Activated CD8-positive, alpha-beta memory T cell treated with anti-CD3 and anti-CD28 coated beads for 4 hours (primary cell): ENCODE data around the gene TMPRSS13.
A peak's percentile ranks its signal among the peaks of the same experiment; 100 is the strongest.

Source experiments
- DNase-seq, 2 donors: peaks; one replicate each; pipeline ENCODE4 v3.0.0-alpha.2; 2020; ENCODE audit warnings: low read depth in 2 of 2

Gene TMPRSS13

DNA sequence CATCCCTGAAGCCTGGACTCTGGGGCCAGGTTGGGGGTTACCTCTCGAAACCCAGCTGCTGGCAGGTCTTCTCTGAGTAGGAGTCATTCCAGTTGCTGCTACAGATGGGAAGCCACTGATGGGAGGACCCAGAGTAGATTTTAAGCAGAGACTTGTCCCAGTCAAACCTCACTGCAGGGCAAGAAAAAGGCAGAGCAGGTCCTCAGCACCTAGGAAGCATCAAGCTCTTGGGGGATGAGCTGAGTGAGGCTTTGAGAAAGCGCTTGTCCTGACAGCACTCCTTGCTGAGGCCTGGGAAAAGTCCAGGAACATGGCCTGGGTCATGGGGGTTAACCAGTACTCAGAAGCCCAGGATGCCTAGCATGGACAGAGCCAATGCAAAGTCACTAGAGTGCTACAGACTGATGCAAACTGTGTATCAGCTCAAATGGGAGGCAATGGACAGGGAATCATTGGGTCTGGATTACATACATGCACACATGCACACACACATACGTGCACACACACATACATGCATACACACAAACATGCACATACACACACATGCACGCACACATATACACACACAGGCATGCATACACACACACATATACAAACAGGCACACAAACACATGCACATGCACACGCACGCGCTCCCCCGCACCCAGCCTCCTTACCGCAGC is 15.3 kb downstream of the TMPRSS13 start:
- no peak for DNase-seq

DNA sequence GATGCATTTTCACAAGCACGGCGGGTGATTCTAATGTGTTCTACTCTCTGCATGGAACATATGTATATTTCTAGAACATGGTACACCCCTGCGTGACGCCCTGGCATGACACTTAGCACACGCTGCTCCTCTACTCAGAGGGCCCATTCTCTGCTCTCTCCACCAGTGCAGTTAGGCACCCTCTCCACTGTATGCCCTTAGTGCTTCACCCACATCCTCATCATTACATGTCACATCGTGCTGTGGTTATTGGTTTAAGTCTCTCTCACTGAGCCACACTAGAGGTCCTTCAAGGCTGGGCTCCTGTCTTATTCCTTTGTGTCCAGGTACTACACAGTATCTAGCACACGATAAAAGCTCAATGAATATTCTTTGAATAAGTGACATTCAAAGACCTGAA is 16.7 kb downstream of the TMPRSS13 start:
- no peak for DNase-seq

- DNase-seq: no peak
These were observed 17.5 kb downstream of the TMPRSS13 start for GRCh38 chr11:117911694-117912093.

DNA sequence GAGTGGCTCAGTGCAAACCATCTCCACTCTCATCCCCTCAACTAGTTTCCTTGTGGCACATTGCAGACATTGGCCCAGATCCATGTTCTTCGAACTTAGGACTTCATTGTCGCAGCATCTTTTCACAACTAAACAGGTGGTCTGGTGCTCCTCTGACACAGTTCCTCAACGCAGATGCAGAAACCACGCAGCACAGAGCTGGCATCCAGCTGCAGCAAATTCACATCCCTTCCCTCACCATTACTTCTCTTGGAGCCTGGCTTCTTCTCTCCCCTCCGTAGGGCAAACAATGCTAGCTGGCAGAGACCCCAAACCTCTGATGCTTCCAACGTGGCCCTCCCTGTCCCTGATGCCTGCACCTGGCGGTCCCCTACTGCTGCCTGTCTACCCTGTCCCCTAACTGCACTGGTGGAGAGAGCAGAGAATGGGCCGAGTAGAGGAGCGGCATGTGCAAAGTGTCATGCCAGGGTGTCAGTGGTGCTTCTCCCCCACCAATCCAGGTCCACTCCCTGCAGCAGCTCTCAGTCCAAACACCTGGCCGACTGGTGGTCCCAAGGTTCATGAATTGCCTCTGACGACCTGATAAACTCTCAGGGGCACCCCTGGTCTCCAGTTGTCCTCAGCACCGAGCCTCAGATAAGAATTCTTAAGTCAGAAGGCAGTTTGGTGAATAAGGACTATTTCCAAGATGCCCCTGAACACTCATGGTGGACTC is 18.1 kb downstream of the TMPRSS13 start:
- DNase-seq: no peak

- no peak for DNase-seq
These were observed 18.7 kb downstream of the TMPRSS13 start for GRCh38 chr11:117910525-117910924.

DNA sequence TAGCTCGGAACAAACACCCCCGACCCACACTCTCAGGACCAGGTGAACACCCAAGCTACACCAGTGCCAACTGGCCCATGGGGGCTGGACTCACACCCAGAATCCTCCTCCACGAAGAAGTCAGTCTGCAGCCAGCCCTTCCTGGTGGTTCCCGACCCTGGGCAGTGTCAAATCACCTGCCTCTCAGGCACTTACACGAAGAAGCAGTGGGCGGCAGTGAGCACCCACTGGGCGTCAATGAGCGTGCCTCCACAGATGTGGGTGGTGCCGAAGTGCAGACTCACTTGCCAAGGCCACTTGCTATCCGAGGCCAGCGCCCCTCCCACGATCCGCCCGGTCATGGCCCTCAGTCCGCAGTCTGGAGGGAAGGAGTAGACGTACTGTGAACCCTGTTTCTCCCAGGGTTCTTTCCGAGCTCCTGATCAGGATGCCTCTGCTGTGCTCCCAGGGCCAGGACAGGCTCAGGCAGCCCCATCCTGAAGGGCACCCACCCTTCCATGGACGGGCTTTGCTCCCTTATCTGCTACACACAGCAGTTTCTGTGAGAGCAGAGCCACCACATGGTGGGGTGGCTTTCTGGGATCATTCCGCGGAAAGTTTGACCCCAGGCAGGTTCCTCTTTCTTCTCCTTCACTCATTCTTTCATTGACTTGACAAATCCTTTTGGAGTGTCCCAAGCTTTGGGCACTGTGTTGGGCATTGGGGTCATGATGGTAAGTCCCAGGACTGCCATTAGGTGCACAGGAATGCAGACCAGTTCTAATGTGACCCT is 19.4 kb downstream of the TMPRSS13 start:
- no peak for DNase-seq

- DNase-seq: no peak
These were observed 20.1 kb downstream of the TMPRSS13 start for GRCh38 chr11:117908959-117909610.

- no peak for DNase-seq
These were observed 20.9 kb downstream of the TMPRSS13 start for GRCh38 chr11:117908109-117908895.

DNA sequence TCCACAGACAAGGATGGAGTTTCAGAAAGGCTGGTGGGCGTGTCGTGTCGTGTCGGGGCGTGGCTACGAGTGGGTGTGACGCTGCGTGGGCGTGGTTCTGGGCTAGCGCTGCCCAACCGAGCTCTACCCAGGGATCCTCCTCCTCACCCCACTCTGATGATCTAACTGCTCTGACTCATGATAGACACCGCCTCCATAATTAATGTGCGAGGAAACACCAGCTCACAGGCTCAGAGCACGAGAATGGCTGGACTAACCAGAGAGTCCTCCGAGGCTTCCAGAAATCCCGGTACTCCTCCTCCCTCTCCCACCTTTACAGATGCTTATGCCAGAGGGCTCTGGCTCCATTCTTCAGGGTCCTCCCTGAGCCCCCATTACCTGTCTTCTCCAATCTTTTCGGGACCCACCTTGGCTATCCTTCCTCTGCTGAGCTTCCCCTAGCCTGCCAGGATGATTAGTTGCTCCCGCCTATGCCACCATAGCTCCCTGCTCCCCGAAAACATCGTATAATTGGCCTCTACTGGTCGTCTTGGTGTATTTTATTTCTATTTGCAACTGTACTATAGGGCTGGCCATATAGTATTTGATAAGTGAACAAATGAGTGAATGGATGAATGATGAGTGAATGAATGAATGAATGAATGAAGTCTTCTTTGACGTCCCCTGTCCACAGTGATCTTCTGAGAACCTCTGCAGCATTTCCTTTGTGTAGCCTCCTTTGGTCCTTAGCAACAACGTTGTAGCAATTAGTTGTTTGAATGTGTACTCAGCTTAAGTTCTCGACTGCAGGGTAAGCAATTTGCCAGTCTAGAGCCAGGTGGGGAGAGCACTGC is 21.7 kb downstream of the TMPRSS13 start:
- DNase-seq: peak; percentile 51 to 65

GRCh38 chr11:117906710-117907109 is 22.5 kb downstream of the TMPRSS13 start:
- DNase-seq: no peak

DNA sequence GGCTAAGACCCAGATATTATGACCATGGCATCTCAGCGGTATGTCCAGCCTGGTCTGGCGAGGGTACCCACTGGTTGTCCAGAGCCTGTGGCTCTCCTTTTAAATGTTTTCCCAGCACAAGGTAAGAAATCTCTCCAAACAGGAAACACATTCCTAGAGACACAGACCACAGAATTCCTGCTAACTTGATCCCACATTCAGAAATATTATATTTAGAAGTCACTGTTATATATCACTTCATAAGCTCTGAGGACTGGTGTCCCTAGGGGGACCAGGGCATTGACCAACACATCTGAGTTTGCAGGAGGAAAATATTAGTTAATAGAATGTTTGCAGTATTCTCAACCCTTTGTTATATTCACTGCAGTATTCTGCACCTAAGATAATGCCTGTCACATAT is 23.1 kb downstream of the TMPRSS13 start:
- no peak for DNase-seq

DNA sequence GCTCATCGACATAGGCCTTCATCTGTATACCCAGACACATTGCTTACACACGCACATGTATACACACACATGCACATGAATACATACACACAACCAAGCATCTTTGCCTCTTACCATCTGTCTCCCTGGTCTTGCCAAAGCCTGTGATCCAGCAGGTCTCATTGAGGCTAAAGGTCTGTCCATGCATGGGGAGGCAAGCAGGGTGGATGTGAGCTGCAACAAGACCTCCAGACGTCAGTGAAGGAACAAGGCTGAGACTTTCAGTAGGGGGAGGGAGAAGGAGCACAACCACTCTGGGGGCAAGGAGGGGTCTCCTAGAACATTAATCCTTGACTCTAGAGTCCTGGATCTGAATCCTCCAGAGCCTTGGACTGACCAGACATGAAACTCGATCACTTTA is 23.7 kb downstream of the TMPRSS13 start:
- DNase-seq: no peak

DNA sequence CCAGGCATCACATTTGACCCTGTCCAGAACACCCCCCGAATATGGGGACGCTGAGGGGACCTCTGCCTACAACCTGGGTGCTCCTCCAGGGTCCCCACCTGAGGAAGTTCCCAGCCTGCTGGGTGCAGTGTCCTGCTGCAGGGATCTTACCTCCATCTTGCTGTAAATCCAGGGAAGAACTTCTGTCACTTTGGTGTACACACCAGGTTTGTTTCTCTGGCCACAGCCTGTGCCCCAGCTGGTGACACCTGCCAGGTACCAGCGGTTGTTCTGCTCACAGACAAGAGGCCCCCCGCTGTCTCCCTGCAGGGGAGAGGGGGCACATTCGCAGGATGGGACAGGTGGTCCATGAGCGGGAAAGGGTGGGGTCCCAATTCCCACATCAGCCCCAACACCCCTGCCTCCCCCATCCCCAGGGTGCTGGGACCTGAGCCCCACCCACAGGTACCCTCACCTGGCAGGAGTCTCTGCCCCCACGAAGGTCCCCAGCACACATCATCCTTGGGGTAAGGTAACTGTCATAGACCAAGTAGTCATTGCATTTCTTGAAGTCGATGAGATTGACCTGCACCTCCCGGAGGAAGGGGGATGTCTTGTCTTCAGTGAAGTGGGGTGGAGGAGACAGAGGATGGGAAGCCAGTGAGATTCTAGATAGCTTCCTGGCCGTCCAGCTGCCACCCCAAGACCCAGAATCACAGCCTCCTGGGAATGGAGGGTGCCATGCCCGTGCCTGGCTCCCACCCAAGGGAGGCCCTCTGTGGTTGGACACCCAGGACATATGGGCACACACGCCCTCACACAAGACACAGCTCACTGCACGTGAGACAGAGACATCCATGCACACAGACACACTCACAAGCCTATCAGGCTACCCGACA is 25.5 kb downstream of the TMPRSS13 start:
- no peak for DNase-seq

DNA sequence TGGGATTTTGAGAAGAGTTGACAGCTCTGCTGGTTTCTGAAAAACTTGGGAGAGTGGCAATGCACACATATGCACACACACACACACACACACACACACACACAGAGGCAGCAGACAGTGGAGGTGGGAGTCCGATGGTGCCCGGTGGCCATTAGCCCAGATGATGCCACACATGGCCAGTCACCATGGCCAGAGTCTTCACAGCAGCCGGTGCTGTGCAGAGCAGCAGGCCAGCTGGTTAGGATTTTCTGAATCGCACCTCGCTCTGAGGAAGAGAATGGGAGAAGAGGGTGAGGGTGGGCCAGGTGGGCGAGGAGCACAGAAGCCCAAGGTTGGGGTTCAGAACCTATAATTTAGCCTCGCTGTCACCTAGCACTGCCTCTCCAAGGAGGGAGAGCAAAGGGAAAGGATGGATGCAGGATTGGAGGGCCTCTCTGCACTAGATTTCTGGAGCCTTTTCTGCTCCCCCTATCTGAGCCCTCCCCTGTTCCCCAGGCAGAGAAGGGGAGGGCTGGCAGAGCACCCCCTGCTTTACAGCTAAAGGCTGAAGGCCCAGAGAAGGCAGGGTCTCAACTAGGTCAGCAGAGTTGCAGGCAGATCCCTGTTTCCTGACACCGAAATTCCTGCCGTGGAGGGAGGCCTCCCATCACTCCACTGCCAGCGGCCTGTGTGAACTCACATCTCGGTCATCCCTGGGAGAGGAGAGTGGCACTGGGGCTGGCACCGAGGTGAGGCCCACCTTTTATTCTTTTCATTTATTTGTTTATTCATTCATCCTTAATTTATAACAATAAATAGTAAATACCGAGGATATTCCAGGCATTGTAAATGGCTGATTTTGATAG is 27.0 kb downstream of the TMPRSS13 start:
- no peak for DNase-seq

GRCh38 chr11:117901601-117902000 is 27.6 kb downstream of the TMPRSS13 start:
- no peak for DNase-seq

- no peak for DNase-seq
These were observed 28.3 kb downstream of the TMPRSS13 start for GRCh38 chr11:117900720-117901440.

DNA sequence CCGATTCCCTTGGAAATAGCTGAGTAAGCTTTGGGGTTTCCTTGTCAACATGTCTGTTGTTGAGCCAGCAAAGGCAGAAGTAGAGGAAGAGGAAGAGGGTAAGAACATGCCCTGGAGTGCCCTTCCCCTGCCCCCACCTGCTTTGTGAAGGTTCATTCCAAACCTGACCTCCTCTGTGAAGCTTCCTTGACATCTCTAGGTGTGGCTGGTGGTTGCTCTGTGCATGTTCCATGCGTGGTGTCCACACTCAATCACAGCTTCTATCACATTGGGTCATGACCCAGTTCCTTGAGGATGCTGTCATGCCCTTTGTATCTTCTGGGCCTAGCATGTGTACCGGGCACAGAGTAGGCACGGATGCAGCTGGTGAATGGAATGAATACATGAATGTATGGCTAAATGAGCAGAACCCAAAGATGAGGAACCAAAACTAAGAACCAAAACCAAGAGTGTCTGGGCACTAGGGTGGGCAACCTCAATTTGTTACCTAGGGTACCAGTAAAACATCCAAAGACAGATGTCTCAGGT is 29.0 kb downstream of the TMPRSS13 start:
- no peak for DNase-seq

DNA sequence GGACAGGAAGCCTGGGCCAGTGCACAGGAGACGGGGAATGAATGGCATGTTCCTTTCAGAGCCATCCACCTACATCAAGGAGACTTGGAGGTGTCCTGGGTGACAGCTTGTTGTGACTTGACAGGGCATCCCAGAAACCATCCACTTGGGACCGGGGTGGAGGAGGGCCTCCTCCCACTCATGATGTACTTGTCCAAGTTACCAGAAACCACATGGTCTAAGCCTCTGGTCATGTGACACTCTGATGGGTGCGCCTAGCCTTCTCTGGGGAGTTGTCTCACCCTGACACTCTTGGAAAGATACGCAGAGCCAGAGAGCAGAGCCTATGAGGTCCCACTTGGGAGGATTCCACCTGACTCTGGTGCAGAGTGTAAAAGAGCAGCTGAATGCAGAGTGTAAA is 31.1 kb downstream of the TMPRSS13 start:
- DNase-seq: no peak
